ENCODE results near the gene PRCP. TPM values are rescaled to one million over a fixed set of nuclear protein-coding genes. Genes with fewer than 3 reads are reported as not detected.

The PRCP gene
- total and polyA plus RNA-seq, 2 experiments from 2014 or later = 33.3 to 52.8 TPM

GRCh38 chr11:82843057-82843795, 57.0 kb downstream of the PRCP start:
- Histone ChIP-seq H3K36me3 (ENCODE audit: insufficient read depth) (no peaks in the 10 kb centered on the region), H3K27me3 (ENCODE audit: insufficient read depth) (no peaks in the 10 kb centered on the region), H2AFZ (no peak overlapping the region), H3K4me3 (no peak overlapping the region), H3K4me2 (no peak overlapping the region), H3F3A (replicated peaks; ENCODE audit: low read depth) (no peaks in the 10 kb centered on the region), H3K27ac (ENCODE audit: low read depth) (no peak overlapping the region), H4K20me1 (replicated peaks; ENCODE audit: insufficient read depth) (no peaks in the 10 kb centered on the region), H3K9me2 (ENCODE audit: insufficient read depth) (no peaks in the 10 kb centered on the region), H3K79me2 (replicated peaks; ENCODE audit: insufficient read depth) (no peaks in the 10 kb centered on the region), H3K4me1 (ENCODE audit: insufficient read depth) (peaks cover 11% of the 10 kb centered on the region; the same call in 1 of the 2 replicates)
- DNase-seq (ENCODE audit: low spot score) (no peak), ATAC-seq (no peak)
- peaks cover 15% of the 10 kb centered on the region; the same call in 2 of the 3 replicates for H3K4me1 Mint-ChIP-seq
- H3K27me3 Mint-ChIP-seq (ENCODE audit: insufficient read depth, low read depth, poor library complexity) = peaks cover 5% of the 10 kb centered on the region
- no peak overlapping the region for H3K27ac Mint-ChIP-seq
- no peaks in the 10 kb centered on the region for H3K9me3 Mint-ChIP-seq
- H3K36me3 Mint-ChIP-seq (ENCODE audit: low read depth) = no peaks in the 10 kb centered on the region
- TF ChIP-seq, protein P1, sequence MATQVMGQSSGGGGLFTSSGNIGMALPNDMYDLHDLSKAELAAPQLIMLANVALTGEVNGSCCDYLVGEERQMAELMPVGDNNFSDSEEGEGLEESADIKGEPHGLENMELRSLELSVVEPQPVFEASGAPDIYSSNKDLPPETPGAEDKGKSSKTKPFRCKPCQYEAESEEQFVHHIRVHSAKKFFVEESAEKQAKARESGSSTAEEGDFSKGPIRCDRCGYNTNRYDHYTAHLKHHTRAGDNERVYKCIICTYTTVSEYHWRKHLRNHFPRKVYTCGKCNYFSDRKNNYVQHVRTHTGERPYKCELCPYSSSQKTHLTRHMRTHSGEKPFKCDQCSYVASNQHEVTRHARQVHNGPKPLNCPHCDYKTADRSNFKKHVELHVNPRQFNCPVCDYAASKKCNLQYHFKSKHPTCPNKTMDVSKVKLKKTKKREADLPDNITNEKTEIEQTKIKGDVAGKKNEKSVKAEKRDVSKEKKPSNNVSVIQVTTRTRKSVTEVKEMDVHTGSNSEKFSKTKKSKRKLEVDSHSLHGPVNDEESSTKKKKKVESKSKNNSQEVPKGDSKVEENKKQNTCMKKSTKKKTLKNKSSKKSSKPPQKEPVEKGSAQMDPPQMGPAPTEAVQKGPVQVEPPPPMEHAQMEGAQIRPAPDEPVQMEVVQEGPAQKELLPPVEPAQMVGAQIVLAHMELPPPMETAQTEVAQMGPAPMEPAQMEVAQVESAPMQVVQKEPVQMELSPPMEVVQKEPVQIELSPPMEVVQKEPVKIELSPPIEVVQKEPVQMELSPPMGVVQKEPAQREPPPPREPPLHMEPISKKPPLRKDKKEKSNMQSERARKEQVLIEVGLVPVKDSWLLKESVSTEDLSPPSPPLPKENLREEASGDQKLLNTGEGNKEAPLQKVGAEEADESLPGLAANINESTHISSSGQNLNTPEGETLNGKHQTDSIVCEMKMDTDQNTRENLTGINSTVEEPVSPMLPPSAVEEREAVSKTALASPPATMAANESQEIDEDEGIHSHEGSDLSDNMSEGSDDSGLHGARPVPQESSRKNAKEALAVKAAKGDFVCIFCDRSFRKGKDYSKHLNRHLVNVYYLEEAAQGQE (IDR thresholded peaks at IDR 0.05; ENCODE audit: unreplicated experiment) = no peak
- TF ChIP-seq EZH2phosphoT487 (IDR thresholded peaks at IDR 0.05; ENCODE audit: unreplicated experiment) = no peak
- no peak for TF ChIP-seq POLR2AphosphoS5 (IDR thresholded peaks at IDR 0.05; ENCODE audit: low read depth)
- TF ChIP-seq CREB1 (CRISPR knock-in tag; IDR thresholded peaks at IDR 0.05; ENCODE audit: low read depth) = no peak
- TF ChIP-seq, protein P2, sequence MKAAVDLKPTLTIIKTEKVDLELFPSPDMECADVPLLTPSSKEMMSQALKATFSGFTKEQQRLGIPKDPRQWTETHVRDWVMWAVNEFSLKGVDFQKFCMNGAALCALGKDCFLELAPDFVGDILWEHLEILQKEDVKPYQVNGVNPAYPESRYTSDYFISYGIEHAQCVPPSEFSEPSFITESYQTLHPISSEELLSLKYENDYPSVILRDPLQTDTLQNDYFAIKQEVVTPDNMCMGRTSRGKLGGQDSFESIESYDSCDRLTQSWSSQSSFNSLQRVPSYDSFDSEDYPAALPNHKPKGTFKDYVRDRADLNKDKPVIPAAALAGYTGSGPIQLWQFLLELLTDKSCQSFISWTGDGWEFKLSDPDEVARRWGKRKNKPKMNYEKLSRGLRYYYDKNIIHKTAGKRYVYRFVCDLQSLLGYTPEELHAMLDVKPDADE (IDR thresholded peaks at IDR 0.05) = no peak
- TF ChIP-seq, protein P3, sequence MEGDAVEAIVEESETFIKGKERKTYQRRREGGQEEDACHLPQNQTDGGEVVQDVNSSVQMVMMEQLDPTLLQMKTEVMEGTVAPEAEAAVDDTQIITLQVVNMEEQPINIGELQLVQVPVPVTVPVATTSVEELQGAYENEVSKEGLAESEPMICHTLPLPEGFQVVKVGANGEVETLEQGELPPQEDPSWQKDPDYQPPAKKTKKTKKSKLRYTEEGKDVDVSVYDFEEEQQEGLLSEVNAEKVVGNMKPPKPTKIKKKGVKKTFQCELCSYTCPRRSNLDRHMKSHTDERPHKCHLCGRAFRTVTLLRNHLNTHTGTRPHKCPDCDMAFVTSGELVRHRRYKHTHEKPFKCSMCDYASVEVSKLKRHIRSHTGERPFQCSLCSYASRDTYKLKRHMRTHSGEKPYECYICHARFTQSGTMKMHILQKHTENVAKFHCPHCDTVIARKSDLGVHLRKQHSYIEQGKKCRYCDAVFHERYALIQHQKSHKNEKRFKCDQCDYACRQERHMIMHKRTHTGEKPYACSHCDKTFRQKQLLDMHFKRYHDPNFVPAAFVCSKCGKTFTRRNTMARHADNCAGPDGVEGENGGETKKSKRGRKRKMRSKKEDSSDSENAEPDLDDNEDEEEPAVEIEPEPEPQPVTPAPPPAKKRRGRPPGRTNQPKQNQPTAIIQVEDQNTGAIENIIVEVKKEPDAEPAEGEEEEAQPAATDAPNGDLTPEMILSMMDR (conservative IDR thresholded peaks at IDR 0.05; ENCODE audit: low read depth in 2 of 2) = no peak
- H3K4me3 Mint-ChIP-seq = no peak overlapping the region

DNA sequence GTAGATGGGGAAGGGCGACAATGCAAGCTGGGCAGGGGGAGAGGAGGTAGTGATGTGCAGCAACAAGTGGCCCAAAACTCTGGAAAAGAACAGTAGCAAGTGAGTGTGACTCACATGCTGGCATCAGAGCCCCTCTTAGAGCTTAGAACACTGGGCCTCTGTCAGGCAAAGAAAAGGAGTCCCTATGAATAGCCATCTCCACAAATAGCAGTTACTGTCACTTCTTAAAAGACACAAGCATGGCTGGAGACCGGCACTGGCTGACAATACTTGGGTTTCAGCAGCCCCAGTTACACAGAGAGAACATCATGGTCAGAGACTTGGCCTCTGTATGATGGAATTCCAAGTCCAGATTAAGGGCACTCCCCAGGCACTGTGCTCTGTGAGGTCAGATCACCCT, 58.2 kb downstream of the PRCP start:
- no peaks in the 10 kb centered on the region for H3K9me2 ChIP-seq (ENCODE audit: insufficient read depth)
- no peak overlapping the region for H3K4me2 ChIP-seq
- H3K9me3 Mint-ChIP-seq = no peaks in the 10 kb centered on the region
- no peaks in the 10 kb centered on the region for H4K20me1 ChIP-seq (replicated peaks; ENCODE audit: insufficient read depth)
- H3K27ac Mint-ChIP-seq = no peak overlapping the region
- H3K27ac ChIP-seq (ENCODE audit: low read depth) = no peak overlapping the region
- no peaks in the 10 kb centered on the region for H3F3A ChIP-seq (replicated peaks; ENCODE audit: low read depth)
- no peaks in the 10 kb centered on the region for H3K79me2 ChIP-seq (replicated peaks; ENCODE audit: insufficient read depth)
- no peak for DNase-seq (ENCODE audit: low spot score)
- peaks cover 15% of the 10 kb centered on the region; the same call in 2 of the 3 replicates for H3K4me1 Mint-ChIP-seq
- H3K36me3 Mint-ChIP-seq (ENCODE audit: low read depth) = no peaks in the 10 kb centered on the region; the same call in 2 of the 3 replicates
- ATAC-seq = no peak
- no peak overlapping the region for H3K4me3 ChIP-seq
- no peak overlapping the region for H2AFZ ChIP-seq
- TF ChIP-seq ZNF331 (CRISPR knock-in tag; IDR thresholded peaks at IDR 0.05; ENCODE audit: low read depth) (no peak), STAT1 (IDR thresholded peaks at IDR 0.05; ENCODE audit: unreplicated experiment) (no peak), EZH2 (IDR thresholded peaks at IDR 0.05; ENCODE audit: low read depth, unreplicated experiment) (no peak), ZNF114 (CRISPR knock-in tag; IDR thresholded peaks at IDR 0.05) (no peak), EZH2phosphoT487 (IDR thresholded peaks at IDR 0.05; ENCODE audit: unreplicated experiment) (no peak), NANOG (IDR thresholded peaks at IDR 0.05; ENCODE audit: borderline replicate concordance) (no peak), POLR2AphosphoS5 (IDR thresholded peaks at IDR 0.05; ENCODE audit: low read depth) (no peak), JUNB (IDR thresholded peaks at IDR 0.05; ENCODE audit: unreplicated experiment) (no peak)
- no peaks in the 10 kb centered on the region for H3K27me3 ChIP-seq (ENCODE audit: insufficient read depth)
- peaks cover 11% of the 10 kb centered on the region; the same call in 1 of the 2 replicates for H3K4me1 ChIP-seq (ENCODE audit: insufficient read depth)
- H3K4me3 Mint-ChIP-seq = no peak overlapping the region
- H3K36me3 ChIP-seq (ENCODE audit: insufficient read depth) = no peaks in the 10 kb centered on the region
- peaks cover 5% of the 10 kb centered on the region for H3K27me3 Mint-ChIP-seq (ENCODE audit: insufficient read depth, low read depth, poor library complexity)
